H1 (cell line): Measurements from ENCODE around the gene C18orf54. TPM values are rescaled to one million over a fixed set of nuclear protein-coding genes. Genes with fewer than 3 reads are reported as not detected.

Source experiments
- CTCF ChIA-PET: fragments of 300-600 bp; sonication (Branson Sonifier 250); formaldehyde crosslinking; loops from one replicate; lab custom pipeline; 2021; ENCODE audit not compliant: partially characterized antibody; lab: Charles Lee
- POLR2A ChIA-PET: fragments of 300-600 bp; sonication (Branson Sonifier 250); formaldehyde crosslinking; loops from one replicate; lab custom pipeline; 2021; ENCODE audit warnings: inconsistent platforms; ENCODE audit not compliant: partially characterized antibody; lab: Charles Lee
- DNase-seq, 2 experiments: peaks; one replicate each; pipeline versions ENCODE4 v3.0.0 to v3.0.0-alpha.2; 2010 to 2022; ENCODE audit warnings: low spot score in 2 of 2, low read depth in 1 of 2, mixed read lengths in 1 of 2
- FAIRE-seq: peaks from 2 replicates; lab custom pipeline; 2011; peaks lifted over from hg19 to GRCh38; lab: Jason Lieb, UNC
- H2AFZ ChIP-seq: 2 replicates; pipeline ENCODE4 v1.8.1; 2012; ENCODE audit warnings: low read length, inconsistent platforms
- H2AK5ac ChIP-seq: 2 replicates; pipeline ENCODE4 v1.6.1; 2013; ENCODE audit warnings: low read depth, low read length
- H2BK120ac ChIP-seq: replicated peaks from 2 replicates; pipeline ENCODE3; 2013; ENCODE audit warnings: low read depth, low read length, inconsistent platforms
- H2BK12ac ChIP-seq: 2 replicates; pipeline ENCODE4 v1.6.1; 2013; ENCODE audit warnings: low read depth, low read length
- H2BK15ac ChIP-seq: 2 replicates; pipeline ENCODE4 v1.6.1; 2013; ENCODE audit warnings: low read length
- H2BK20ac ChIP-seq: 2 replicates; pipeline ENCODE4 v1.6.1; 2013; ENCODE audit warnings: low read length
- H2BK5ac ChIP-seq: 2 replicates; pipeline ENCODE4 v1.6.1; 2013; ENCODE audit warnings: low read depth, low read length
- H3K14ac ChIP-seq: 2 replicates; pipeline ENCODE4 v1.6.1; 2013; ENCODE audit warnings: inconsistent platforms; ENCODE audit not compliant: insufficient read length
- H3K18ac ChIP-seq: 2 replicates; pipeline ENCODE4 v1.6.1; 2013; ENCODE audit warnings: low read length; ENCODE audit errors: extremely low read depth
- H3K23ac ChIP-seq: 2 replicates; pipeline ENCODE4 v1.6.1; 2013; ENCODE audit warnings: inconsistent platforms; ENCODE audit not compliant: insufficient read length
- H3K23me2 ChIP-seq: 2 replicates; pipeline ENCODE4 v1.6.1; 2013; ENCODE audit warnings: low read depth, low read length
- H3K27ac ChIP-seq: 2 replicates; pipeline ENCODE4 v1.6.1; 2011; ENCODE audit warnings: low read depth, low read length, inconsistent platforms
- H3K27me3 ChIP-seq, 4 experiments: replicated peaks in 1 of 4; 1 replicate in 1 of 4; 2 replicates in 3 of 4; pipeline versions ENCODE4 v1.6.1 to v1.8.1; 2011 to 2013; ENCODE audit warnings: low read length in 3 of 4, mild to moderate bottlenecking in 3 of 4, inconsistent platforms in 2 of 4, mixed read lengths in 2 of 4, moderate library complexity in 1 of 4; ENCODE audit not compliant: control insufficient read depth in 3 of 4, insufficient read depth in 3 of 4; ENCODE audit errors: extremely low read depth in 1 of 4
- H3K36me3 ChIP-seq, 4 experiments: 2 replicates each; pipeline versions ENCODE4 v1.6.1 to v1.8.1; 2011 to 2013; ENCODE audit warnings: mild to moderate bottlenecking in 4 of 4, low read length in 3 of 4, moderate library complexity in 2 of 4, control low read depth in 1 of 4, inconsistent platforms in 1 of 4; ENCODE audit not compliant: insufficient read depth in 4 of 4, control insufficient read depth in 2 of 4
- H3K4ac ChIP-seq: replicated peaks from 2 replicates; pipeline ENCODE3; 2013; ENCODE audit warnings: low read length, low read depth, mixed read lengths, inconsistent platforms; ENCODE audit not compliant: insufficient read length
- H3K4me1 ChIP-seq, 4 experiments: replicated peaks in 1 of 4; 1 replicate in 1 of 4; 2 replicates in 3 of 4; pipeline versions ENCODE4 v1.6.1 to v1.8.1; 2011 to 2013; ENCODE audit warnings: low read length in 3 of 4, inconsistent platforms in 2 of 4, mixed read lengths in 1 of 4; ENCODE audit not compliant: insufficient read depth in 4 of 4, control insufficient read depth in 3 of 4
- H3K4me2 ChIP-seq, 2 experiments: 2 replicates each; pipeline versions ENCODE4 v1.6.1 to v1.8.1; 2011 to 2013; ENCODE audit warnings: low read depth in 2 of 2, low read length in 2 of 2, control low read depth in 1 of 2, inconsistent platforms in 1 of 2, mild to moderate bottlenecking in 1 of 2; ENCODE audit not compliant: insufficient read depth in 1 of 2
- H3K4me3 ChIP-seq, 4 experiments: fragments of 200-600, 300-600 bp in 1 of 4; sonication (generic), shearing (Covaris generic), sonication (Bioruptor Twin) in 1 of 4; 2 replicates each; pipeline versions ENCODE4 v1.5.1 to v1.8.1; 2011 to 2016; ENCODE audit warnings: low read length in 4 of 4, low read depth in 3 of 4, control low read depth in 2 of 4, inconsistent platforms in 2 of 4, mild to moderate bottlenecking in 2 of 4, mixed read lengths in 1 of 4, moderate library complexity in 1 of 4; ENCODE audit not compliant: insufficient read depth in 2 of 4; ENCODE audit errors: extremely low read depth in 1 of 4
- H3K56ac ChIP-seq: replicated peaks from 2 replicates; pipeline ENCODE3; 2013; ENCODE audit warnings: low read depth, mild to moderate bottlenecking, mixed read lengths, low read length, inconsistent platforms; ENCODE audit not compliant: insufficient read length
- H3K79me1 ChIP-seq: 2 replicates; pipeline ENCODE4 v1.6.1; 2013; ENCODE audit warnings: low read depth, low read length, control low read depth
- H3K79me2 ChIP-seq, 2 experiments: 2 replicates each; pipeline versions ENCODE4 v1.6.1 to v1.8.1; 2012 to 2013; ENCODE audit warnings: low read length in 2 of 2, mild to moderate bottlenecking in 2 of 2, inconsistent platforms in 1 of 2; ENCODE audit not compliant: insufficient read depth in 2 of 2, control insufficient read depth in 1 of 2
- H3K9ac ChIP-seq, 4 experiments: replicated peaks in 1 of 4; 1 replicate in 1 of 4; 2 replicates in 3 of 4; pipeline versions ENCODE4 v1.6.1 to v1.8.1; 2011 to 2013; ENCODE audit warnings: low read depth in 3 of 4, low read length in 3 of 4, control low read depth in 2 of 4, mild to moderate bottlenecking in 2 of 4, moderate library complexity in 2 of 4, inconsistent platforms in 1 of 4; ENCODE audit errors: extremely low read depth in 1 of 4
- H3K9me3 ChIP-seq, 2 experiments: 2 replicates each; pipeline versions ENCODE4 v1.6.1 to v1.8.1; 2012 to 2013; ENCODE audit warnings: mild to moderate bottlenecking in 2 of 2, moderate library complexity in 2 of 2, control low read depth in 1 of 2, inconsistent platforms in 1 of 2, low read depth in 1 of 2, low read length in 1 of 2, mixed read lengths in 1 of 2; ENCODE audit not compliant: insufficient read depth in 2 of 2
- H4K20me1 ChIP-seq, 2 experiments: replicated peaks in 1 of 2; 2 replicates each; pipeline versions ENCODE3 to v1.8.1; 2011 to 2013; ENCODE audit warnings: inconsistent platforms in 2 of 2, low read length in 2 of 2, mild to moderate bottlenecking in 1 of 2; ENCODE audit not compliant: insufficient read depth in 2 of 2, control insufficient read depth in 1 of 2
- H4K5ac ChIP-seq: 2 replicates; pipeline ENCODE4 v1.6.1; 2013; ENCODE audit warnings: low read length, low read depth, mixed read lengths, inconsistent platforms; ENCODE audit not compliant: insufficient read length
- H4K8ac ChIP-seq: 2 replicates; pipeline ENCODE4 v1.8.0; 2013; ENCODE audit warnings: mild to moderate bottlenecking, moderate library complexity, low read length, inconsistent platforms; ENCODE audit not compliant: insufficient read depth; ENCODE audit errors: extremely low read depth
- H4K91ac ChIP-seq: replicated peaks from 2 replicates; pipeline ENCODE3; 2013; ENCODE audit warnings: low read length, mixed read lengths, inconsistent platforms; ENCODE audit not compliant: insufficient read length
- EP300 ChIP-seq, 2 experiments: IDR thresholded peaks; 1 replicate in 1 of 2; 2 replicates in 1 of 2; pipeline ENCODE4 v1.6.1; 2011 to 2012; ENCODE audit warnings: low read depth in 2 of 2, low read length in 2 of 2, mild to moderate bottlenecking in 2 of 2, borderline replicate concordance in 1 of 2, inconsistent platforms in 1 of 2, moderate library complexity in 1 of 2
- PHF8 ChIP-seq: fragments of 200-600 bp; sonication (generic); conservative IDR thresholded peaks from 2 replicates; pipeline ENCODE4 v1.7.1; 2012; ENCODE audit warnings: low read depth, mild to moderate bottlenecking, inconsistent platforms, low read length, moderate library complexity
- TAF7 ChIP-seq: optimal IDR thresholded peaks from 2 replicates; pipeline ENCODE3; 2011; ENCODE audit warnings: low read depth, mild to moderate bottlenecking, inconsistent platforms, low read length, moderate library complexity, borderline replicate concordance
- WGBS, 2 experiments: shearing (Covaris generic) in 1 of 2; methylation state at CpG; one replicate each; pipeline versions ENCODE4 v1.1.6 to v1.1.7; 2013 to 2015; ENCODE audit warnings: low lambda C conversion rate in 2 of 2, mixed read lengths in 2 of 2, inconsistent platforms in 1 of 2, low coverage in 1 of 2, missing lambda C conversion rate in 1 of 2; ENCODE audit not compliant: insufficient replicate concordance in 2 of 2, insufficient coverage in 1 of 2, insufficient read length in 1 of 2; ENCODE audit errors: extremely low coverage in 1 of 2, missing lambda C conversion rate in 1 of 2; 5-methylcytosine and 5-hydroxymethylcytosine counted together
- polyA plus RNA-seq, 7 experiments: library from polyadenylated mRNA; depleted of rRNA in 3 of 7; stranded (reverse) in 5 of 7; unstranded in 2 of 7; fragments of >200 nt in 5 of 7; fragments of 200-250 nt in 2 of 7; gene quantifications; 1 replicate in 5 of 7; 2 replicates in 1 of 7; 4 replicates in 1 of 7; pipeline versions ENCODE4 v1.2.1 to v1.2.3, GENCODE V29; 2011 to 2013; ENCODE audit warnings: missing spikeins in 2 of 7, mixed read lengths in 2 of 7
- total RNA-seq: library from RNA; stranded (reverse); fragmentation: NEBNext Ultra II Directional; extraction: Animal tissue kit (Norgen Biotek cat#: 25700); gene quantifications from 2 replicates; pipeline ENCODE4 v1.2.1, GENCODE V29; 2021

The C18orf54 gene
- total and polyA plus RNA-seq, 2 of the 8 experiments (the other 6 are each of a cell fraction or from before 2014, with no cell fraction given) = 6.7 to 30.9 TPM

GRCh38 chr18:54357082-54357659, 535 bp upstream of the C18orf54 start:
- no peak overlapping the region for H2BK15ac ChIP-seq
- no peak overlapping the region for H2BK12ac ChIP-seq
- H2BK5ac ChIP-seq = 0 out of 2 replicates have a peak overlapping the region, but pooled peaks have one; percentile 4
- no peak for DNase-seq
- H3K56ac ChIP-seq = peak overlapping the region; percentile 43
- H3K9ac ChIP-seq = peak overlapping the region; percentile 61 to 80 (median 76)
- no peak overlapping the region for H3K4ac ChIP-seq
- H2AFZ ChIP-seq = peak overlapping the region; percentile 86
- no peak overlapping the region for H3K14ac ChIP-seq
- peaks cover 0 to 14% (median 6%) of the 10 kb centered on the region in 4 experiments; a peak in 5 of 8 replicates for H3K36me3 ChIP-seq
- peak overlapping the region; percentile 80 for H4K8ac ChIP-seq
- H2BK20ac ChIP-seq = no peak overlapping the region
- H4K20me1 ChIP-seq = no peaks in the 10 kb centered on the region
- peak overlapping the region; percentile 41 for H4K91ac ChIP-seq
- H3K27ac ChIP-seq = peak overlapping the region; percentile 67; the same call in 1 of the 2 replicates
- no peak overlapping the region for H2AK5ac ChIP-seq
- peak overlapping the region; percentile 80; the same call in 1 of the 2 replicates for H3K18ac ChIP-seq
- no peaks in the 10 kb centered on the region for H3K9me3 ChIP-seq
- H3K27me3 ChIP-seq = no peaks in the 10 kb centered on the region
- ChIA-PET CTCF (interaction anchor here (0.6 to 1.7 kb wide), 14 partner anchors 20 to 973 kb away, joined by 3 to 7 read pairs (median 3); partner anchors contain the start of gene POLI), POLR2A (interaction anchor here (1.0 to 2.1 kb wide), 6 partner anchors 10 to 133 kb away, joined by 3 to 5 read pairs (median 3); partner anchors contain the start of genes MBD2 and POLI)
- TF ChIP-seq TAF7 (peak; percentile 56), PHF8 (peak; percentile 50; the same call in 1 of the 2 replicates), EP300 (IDR thresholded peaks at IDR 0.05; ENCODE audit: borderline replicate concordance in 1 of 2, low read depth in 2 of 2, low read length in 2 of 2) (no peak)
- peak overlapping the region; percentile 84 to 98 (median 90) for H3K4me3 ChIP-seq
- no peak overlapping the region for H3K23ac ChIP-seq
- H3K4me2 ChIP-seq = peak overlapping the region; percentile 70 to 80
- peaks cover 0 to 6% (median 1%) of the 10 kb centered on the region in 4 experiments; a peak in 4 of 7 replicates for H3K4me1 ChIP-seq
- H4K5ac ChIP-seq = peak overlapping the region; percentile 89
- peaks cover 0 to 23% of the 10 kb centered on the region in 2 experiments; a peak in 2 of 4 replicates for H3K79me2 ChIP-seq
- WGBS, 2 experiments = 5% methylated on average over 15 of the region's 15 CpGs; no CpG with 5 or more reads in 1 of the 2 experiments
- no peak for FAIRE-seq
- peak overlapping the region; percentile 57 for H2BK120ac ChIP-seq
- peaks cover 6% of the 10 kb centered on the region for H3K23me2 ChIP-seq
- no peaks in the 10 kb centered on the region for H3K79me1 ChIP-seq
